HUES6 (cell line): ENCODE results near the gene COL23A1.

Experiments used
- H3K27ac ChIP-seq: 2 replicates; pipeline ENCODE4 v1.7.0; 2013; ENCODE audit warnings: low read depth, mild to moderate bottlenecking, low read length, inconsistent platforms
- H3K27me3 ChIP-seq: 2 replicates; pipeline ENCODE4 v1.6.1; 2013; ENCODE audit warnings: low read length; ENCODE audit not compliant: control insufficient read depth, insufficient read depth
- H3K36me3 ChIP-seq: 2 replicates; pipeline ENCODE4 v1.6.1; 2013; ENCODE audit warnings: low read length; ENCODE audit not compliant: control insufficient read depth, insufficient read depth
- H3K4me1 ChIP-seq: 2 replicates; pipeline ENCODE4 v1.6.1; 2013; ENCODE audit warnings: low read length; ENCODE audit not compliant: control insufficient read depth, insufficient read depth
- H3K4me3 ChIP-seq: 2 replicates; pipeline ENCODE4 v1.5.1; 2013; ENCODE audit warnings: low read depth, low read length
- H3K9ac ChIP-seq: one replicate; pipeline ENCODE4 v1.6.1; 2013; ENCODE audit warnings: mild to moderate bottlenecking, low read length
- H3K9me3 ChIP-seq: 2 replicates; pipeline ENCODE4 v1.6.1; 2013; ENCODE audit warnings: low read depth, low read length; ENCODE audit not compliant: control insufficient read depth, insufficient read depth

COL23A1 gene

GRCh38 chr5:178330791-178331404, 259.3 kb downstream of the COL23A1 start:
- Histone ChIP-seq H3K36me3 (no peaks in the 10 kb centered on the region), H3K27me3 (no peaks in the 10 kb centered on the region), H3K9me3 (no peaks in the 10 kb centered on the region), H3K9ac (no peak overlapping the region), H3K4me1 (peaks cover 17% of the 10 kb centered on the region), H3K27ac (no peak overlapping the region), H3K4me3 (no peak overlapping the region)

DNA sequence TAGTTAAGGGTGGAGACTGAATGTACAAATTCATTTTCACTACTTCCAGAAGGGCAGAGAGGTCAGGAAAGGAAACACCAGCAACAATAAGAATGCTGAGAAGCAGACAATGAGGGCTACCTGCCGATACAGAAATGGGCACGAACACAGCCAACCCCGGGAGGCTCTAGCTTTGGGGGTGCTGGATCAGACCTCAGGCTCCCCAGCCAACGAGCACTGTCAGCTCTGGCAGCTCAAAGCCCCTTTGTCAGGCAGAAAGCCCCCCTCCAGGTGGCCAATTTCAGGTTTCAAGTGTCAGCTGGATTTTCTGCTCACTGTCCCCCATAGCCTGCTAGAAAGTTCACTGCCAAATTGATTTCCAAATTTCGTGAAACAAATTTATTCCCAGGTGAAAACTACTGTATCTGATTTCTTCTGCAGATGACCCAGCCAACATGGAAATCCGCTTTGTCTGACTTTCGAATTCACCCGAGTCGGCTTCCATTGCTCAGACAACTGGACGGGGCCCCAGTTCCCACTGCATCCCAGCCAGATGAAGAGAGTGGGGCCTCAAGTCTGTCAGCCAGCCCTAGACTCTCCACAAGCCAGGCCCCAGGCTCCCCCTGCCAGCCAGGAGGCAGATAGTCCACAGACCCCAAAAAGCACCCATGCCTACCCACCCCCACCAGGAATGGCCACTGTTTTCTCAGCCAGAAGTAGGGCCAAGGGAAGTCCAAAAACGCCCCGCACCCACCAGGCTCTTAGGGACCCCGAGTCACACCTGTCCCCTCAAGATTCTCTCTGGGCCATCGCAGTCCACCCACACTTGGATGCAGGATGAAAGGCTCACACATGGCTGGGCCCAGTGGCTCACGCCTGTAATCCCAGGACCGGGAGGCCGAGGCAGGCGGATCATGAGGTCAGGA, 261.1 kb downstream of the COL23A1 start:
- Histone ChIP-seq H3K9ac (no peak overlapping the region), H3K4me3 (no peak overlapping the region), H3K36me3 (no peaks in the 10 kb centered on the region), H3K9me3 (no peaks in the 10 kb centered on the region), H3K4me1 (peaks cover 19% of the 10 kb centered on the region), H3K27ac (no peak overlapping the region), H3K27me3 (no peaks in the 10 kb centered on the region)

GRCh38 chr5:178327931-178328711, 262.1 kb downstream of the COL23A1 start:
- Histone ChIP-seq H3K36me3 (no peaks in the 10 kb centered on the region), H3K9ac (no peak overlapping the region), H3K27me3 (no peaks in the 10 kb centered on the region), H3K4me3 (no peak overlapping the region), H3K4me1 (peaks cover 19% of the 10 kb centered on the region), H3K9me3 (no peaks in the 10 kb centered on the region), H3K27ac (no peak overlapping the region)

- Histone ChIP-seq H3K27ac (no peak overlapping the region), H3K4me3 (no peak overlapping the region), H3K9me3 (no peaks in the 10 kb centered on the region), H3K9ac (no peak overlapping the region), H3K27me3 (no peaks in the 10 kb centered on the region), H3K4me1 (peaks cover 19% of the 10 kb centered on the region), H3K36me3 (no peaks in the 10 kb centered on the region)
Measured at GRCh38 chr5:178327446-178327845, 262.7 kb downstream of the COL23A1 start.

GRCh38 chr5:178326374-178326715, 263.8 kb downstream of the COL23A1 start:
- no peaks in the 10 kb centered on the region for H3K36me3 ChIP-seq
- H3K9me3 ChIP-seq: no peaks in the 10 kb centered on the region
- H3K9ac ChIP-seq: no peak overlapping the region
- H3K27me3 ChIP-seq: no peaks in the 10 kb centered on the region
- H3K4me1 ChIP-seq: peaks cover 19% of the 10 kb centered on the region
- H3K4me3 ChIP-seq: no peak overlapping the region
- H3K27ac ChIP-seq: no peak overlapping the region

DNA sequence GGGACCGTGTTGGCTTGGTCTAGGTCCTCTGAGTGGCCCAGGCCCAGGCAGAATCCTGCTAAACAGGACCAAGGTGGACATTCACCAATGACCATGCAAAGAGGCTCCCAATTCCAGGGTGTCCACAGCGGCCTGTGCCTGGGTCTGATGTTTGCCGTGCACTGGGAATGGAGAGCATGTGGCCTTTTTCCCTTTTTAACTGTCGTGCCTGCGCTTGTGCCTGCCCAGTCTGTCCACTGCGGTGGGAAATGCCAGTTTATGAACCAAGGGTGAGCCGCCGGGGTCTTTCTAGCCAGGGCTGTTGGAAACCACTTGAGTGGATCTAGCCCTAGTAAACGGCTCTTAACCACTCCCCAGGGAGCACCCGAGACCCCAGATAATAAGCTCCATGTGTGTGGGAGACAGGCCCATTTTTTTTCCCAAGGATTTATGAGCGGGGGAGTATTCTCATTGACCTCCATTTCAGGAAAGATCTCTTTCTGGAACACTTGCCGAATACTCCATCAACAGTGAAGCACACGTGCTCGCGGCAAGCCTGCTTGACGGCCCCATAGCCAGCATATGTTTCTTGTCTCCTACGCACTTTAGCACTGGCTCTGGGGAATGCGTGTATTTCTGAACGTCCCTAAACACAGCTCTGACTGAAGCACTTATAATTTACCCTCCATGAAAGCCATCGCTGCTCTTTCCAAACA, 264.4 kb downstream of the COL23A1 start:
- Histone ChIP-seq H3K4me3 (no peak overlapping the region), H3K9me3 (no peaks in the 10 kb centered on the region), H3K27ac (no peak overlapping the region), H3K4me1 (peaks cover 16% of the 10 kb centered on the region), H3K27me3 (no peaks in the 10 kb centered on the region), H3K9ac (no peak overlapping the region), H3K36me3 (no peaks in the 10 kb centered on the region)

GRCh38 chr5:178325311-178325678, 264.9 kb downstream of the COL23A1 start:
- H3K27me3 ChIP-seq: no peaks in the 10 kb centered on the region
- no peaks in the 10 kb centered on the region for H3K36me3 ChIP-seq
- peaks cover 12% of the 10 kb centered on the region for H3K4me1 ChIP-seq
- H3K4me3 ChIP-seq: no peak overlapping the region
- no peaks in the 10 kb centered on the region for H3K9me3 ChIP-seq
- no peak overlapping the region for H3K27ac ChIP-seq
- H3K9ac ChIP-seq: no peak overlapping the region

- no peak overlapping the region for H3K27ac ChIP-seq
- no peaks in the 10 kb centered on the region for H3K27me3 ChIP-seq
- no peaks in the 10 kb centered on the region for H3K9me3 ChIP-seq
- H3K4me3 ChIP-seq: no peak overlapping the region
- peaks cover 12% of the 10 kb centered on the region for H3K4me1 ChIP-seq
- H3K36me3 ChIP-seq: no peaks in the 10 kb centered on the region
- no peak overlapping the region for H3K9ac ChIP-seq
Measured at GRCh38 chr5:178324481-178325310, 265.5 kb downstream of the COL23A1 start.

GRCh38 chr5:178323961-178324360, 266.2 kb downstream of the COL23A1 start:
- Histone ChIP-seq H3K9me3 (no peaks in the 10 kb centered on the region), H3K27ac (no peak overlapping the region), H3K9ac (no peak overlapping the region), H3K4me3 (no peak overlapping the region), H3K27me3 (no peaks in the 10 kb centered on the region), H3K36me3 (no peaks in the 10 kb centered on the region), H3K4me1 (peaks cover 10% of the 10 kb centered on the region)

DNA sequence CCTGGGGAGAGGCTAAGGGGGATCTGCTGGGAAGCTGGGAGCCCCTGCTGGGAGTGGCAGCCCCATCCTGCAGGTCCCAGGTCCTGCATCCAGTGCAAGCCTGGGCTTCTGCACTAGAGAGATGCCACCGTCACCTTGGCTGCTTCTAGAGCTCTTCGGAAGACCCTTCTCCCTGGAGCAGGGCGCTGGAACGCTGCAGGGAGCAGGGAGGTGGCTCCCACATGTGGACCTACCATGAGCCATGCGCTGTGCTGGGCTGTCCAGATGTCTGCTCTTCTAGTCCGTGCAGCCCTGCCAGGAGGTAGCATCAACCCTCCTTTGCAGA, 266.7 kb downstream of the COL23A1 start:
- no peaks in the 10 kb centered on the region for H3K36me3 ChIP-seq
- H3K27ac ChIP-seq: no peak overlapping the region
- H3K27me3 ChIP-seq: no peaks in the 10 kb centered on the region
- H3K4me3 ChIP-seq: no peak overlapping the region
- peaks cover 6% of the 10 kb centered on the region; the same call in 1 of the 2 replicates for H3K4me1 ChIP-seq
- H3K9ac ChIP-seq: no peak overlapping the region
- H3K9me3 ChIP-seq: no peaks in the 10 kb centered on the region
